ENCODE data around the gene SCN4B.

SCN4B gene

DNA sequence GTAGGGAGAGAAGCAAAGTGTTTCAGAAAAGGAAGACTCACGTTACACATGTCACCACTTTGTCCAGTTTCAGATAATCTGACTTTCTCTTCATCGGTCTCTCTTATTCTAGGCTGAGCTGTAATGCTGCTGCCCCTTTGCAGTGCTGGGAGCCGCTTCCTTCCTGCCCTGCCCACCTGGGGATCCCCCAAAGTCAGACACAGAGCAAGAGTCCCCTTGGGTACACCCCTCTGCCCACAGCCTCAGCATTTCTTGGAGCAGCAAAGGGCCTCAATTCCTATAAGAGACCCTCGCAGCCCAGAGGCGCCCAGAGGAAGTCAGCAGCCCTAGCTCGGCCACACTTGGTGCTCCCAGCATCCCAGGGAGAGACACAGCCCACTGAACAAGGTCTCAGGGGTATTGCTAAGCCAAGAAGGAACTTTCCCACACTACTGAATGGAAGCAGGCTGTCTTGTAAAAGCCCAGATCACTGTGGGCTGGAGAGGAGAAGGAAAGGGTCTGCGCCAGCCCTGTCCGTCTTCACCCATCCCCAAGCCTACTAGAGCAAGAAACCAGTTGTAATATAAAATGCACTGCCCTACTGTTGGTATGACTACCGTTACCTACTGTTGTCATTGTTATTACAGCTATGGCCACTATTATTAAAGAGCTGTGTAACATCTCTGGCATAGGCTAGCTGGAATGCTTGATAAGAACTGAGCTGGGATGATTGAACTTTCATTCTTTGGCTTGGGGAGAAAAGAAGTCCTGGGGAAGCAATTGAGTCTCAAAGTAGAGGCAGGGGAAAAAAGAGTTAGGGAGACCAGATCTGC, 34.6 kb downstream of the SCN4B start:
- Histone ChIP-seq H3K27me3 (ENCODE audit: insufficient read depth, low read length) (no peaks in the 10 kb centered on the region), H3K79me2 (ENCODE audit: control insufficient read depth, insufficient read depth, low read length, poor library complexity) (no peaks in the 10 kb centered on the region), H3K9me3 (ENCODE audit: insufficient read depth, low read depth, low read length) (peaks cover 2% of the 10 kb centered on the region), H2BK5ac (ENCODE audit: low read depth, low read length, poor library complexity) (no peak overlapping the region), H3K36me3 (ENCODE audit: control insufficient read depth in 1 of 2, insufficient read depth in 2 of 2, low read length in 2 of 2) (no peaks in the 10 kb centered on the region), H3K4me2 (ENCODE audit: low read length) (no peak overlapping the region), H2BK12ac (ENCODE audit: low read length) (no peak overlapping the region), H4K91ac (ENCODE audit: low read depth, low read length) (no peak overlapping the region), H2BK120ac (ENCODE audit: insufficient read depth, low read length, poor library complexity) (no peak overlapping the region), H3K4me1 (ENCODE audit: control insufficient read depth in 1 of 2, insufficient read depth in 2 of 2, low read length in 2 of 2) (no peaks in the 10 kb centered on the region), H3K79me1 (ENCODE audit: low read length) (no peaks in the 10 kb centered on the region), H3K14ac (ENCODE audit: low read length) (no peak overlapping the region), H3K4ac (ENCODE audit: low read depth, low read length) (no peak overlapping the region), H3K18ac (ENCODE audit: low read length) (no peak overlapping the region), H2AK5ac (ENCODE audit: low read length) (no peak overlapping the region), H4K12ac (ENCODE audit: low read depth, low read length) (no peak overlapping the region), H3K9ac (ENCODE audit: low read length) (no peak overlapping the region), H2AFZ (ENCODE audit: insufficient read depth, low read length, poor library complexity) (no peak overlapping the region), H3K27ac (ENCODE audit: low read depth, low read length) (no peak overlapping the region), H4K8ac (ENCODE audit: low read depth, low read length) (no peak overlapping the region), H3K23ac (ENCODE audit: low read length) (no peak overlapping the region), H3K4me3 (ENCODE audit: low read depth, low read length) (no peak overlapping the region)
- peak in 1 of 2 donors; percentile 34 for DNase-seq
- no CpG with 5 or more reads among the region's 9 CpGs for WGBS (ENCODE audit: extremely low coverage, insufficient coverage, insufficient read length)

DNA sequence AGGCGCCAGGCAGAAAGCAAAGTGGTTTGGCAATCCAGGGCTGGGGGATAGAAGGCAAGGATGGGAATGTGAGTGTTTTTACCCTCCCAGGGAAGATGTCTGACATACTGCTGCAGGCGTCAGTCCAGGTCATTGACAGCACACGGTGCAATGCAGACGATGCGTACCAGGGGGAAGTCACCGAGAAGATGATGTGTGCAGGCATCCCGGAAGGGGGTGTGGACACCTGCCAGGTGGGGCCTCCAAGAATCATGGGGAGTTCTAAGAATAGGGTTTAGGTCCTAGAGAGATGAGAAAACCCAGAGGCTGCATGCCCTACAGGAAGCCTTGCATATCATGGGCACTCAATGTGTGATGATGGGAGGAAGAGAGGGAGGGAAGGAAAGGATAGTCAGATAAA, 37.6 kb downstream of the SCN4B start:
- Histone ChIP-seq H4K8ac (ENCODE audit: low read depth, low read length) (no peak overlapping the region), H2BK120ac (ENCODE audit: insufficient read depth, low read length, poor library complexity) (no peak overlapping the region), H3K9me3 (ENCODE audit: insufficient read depth, low read depth, low read length) (peaks cover 2% of the 10 kb centered on the region), H2BK12ac (ENCODE audit: low read length) (no peak overlapping the region), H3K4me3 (ENCODE audit: low read depth, low read length) (no peak overlapping the region), H3K23ac (ENCODE audit: low read length) (no peak overlapping the region), H3K79me1 (ENCODE audit: low read length) (no peaks in the 10 kb centered on the region), H3K79me2 (ENCODE audit: control insufficient read depth, insufficient read depth, low read length, poor library complexity) (no peaks in the 10 kb centered on the region), H2AK5ac (ENCODE audit: low read length) (no peak overlapping the region), H3K4me2 (ENCODE audit: low read length) (no peak overlapping the region), H4K91ac (ENCODE audit: low read depth, low read length) (no peak overlapping the region), H3K27me3 (ENCODE audit: insufficient read depth, low read length) (no peaks in the 10 kb centered on the region), H3K4ac (ENCODE audit: low read depth, low read length) (no peak overlapping the region), H2AFZ (ENCODE audit: insufficient read depth, low read length, poor library complexity) (no peak overlapping the region), H3K4me1 (ENCODE audit: control insufficient read depth in 1 of 2, insufficient read depth in 2 of 2, low read length in 2 of 2) (no peaks in the 10 kb centered on the region), H3K14ac (ENCODE audit: low read length) (no peak overlapping the region), H4K12ac (ENCODE audit: low read depth, low read length) (no peak overlapping the region), H2BK5ac (ENCODE audit: low read depth, low read length, poor library complexity) (no peak overlapping the region), H3K27ac (ENCODE audit: low read depth, low read length) (no peak overlapping the region), H3K9ac (ENCODE audit: low read length) (no peak overlapping the region), H3K18ac (ENCODE audit: low read length) (no peak overlapping the region), H3K36me3 (ENCODE audit: control insufficient read depth in 1 of 2, insufficient read depth in 2 of 2, low read length in 2 of 2) (no peaks in the 10 kb centered on the region)
- no CpG with 5 or more reads among the region's 7 CpGs for WGBS (ENCODE audit: extremely low coverage, insufficient coverage, insufficient read length)
- peak; percentile 17 to 42 for DNase-seq

DNA sequence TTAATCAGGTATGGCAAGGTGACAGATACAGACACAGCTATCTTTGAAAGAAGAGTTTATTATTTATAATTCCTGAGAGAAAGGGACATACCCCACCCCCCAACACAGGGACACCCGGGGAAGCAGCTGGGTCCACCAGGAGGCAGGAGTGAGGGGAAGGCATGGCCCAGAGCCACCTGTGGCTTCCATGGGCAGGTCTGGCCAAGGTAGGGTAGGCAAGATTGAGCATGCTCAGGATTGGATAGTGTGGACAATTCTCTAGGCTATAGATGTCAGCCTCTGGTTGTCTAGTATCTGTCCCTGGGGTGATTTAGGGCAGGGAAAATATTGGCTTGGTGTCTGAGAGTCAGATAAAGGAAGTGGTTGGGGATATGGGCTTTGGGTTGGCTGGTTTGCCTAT, 38.4 kb downstream of the SCN4B start:
- H4K12ac ChIP-seq (ENCODE audit: low read depth, low read length) = no peak overlapping the region
- no peak overlapping the region for H3K4me2 ChIP-seq (ENCODE audit: low read length)
- no peak overlapping the region for H3K9ac ChIP-seq (ENCODE audit: low read length)
- no peaks in the 10 kb centered on the region for H3K79me2 ChIP-seq (ENCODE audit: control insufficient read depth, insufficient read depth, low read length, poor library complexity)
- no peak overlapping the region for H3K4ac ChIP-seq (ENCODE audit: low read depth, low read length)
- no peaks in the 10 kb centered on the region for H3K36me3 ChIP-seq (ENCODE audit: control insufficient read depth in 1 of 2, insufficient read depth in 2 of 2, low read length in 2 of 2)
- H4K91ac ChIP-seq (ENCODE audit: low read depth, low read length) = no peak overlapping the region
- H3K79me1 ChIP-seq (ENCODE audit: low read length) = no peaks in the 10 kb centered on the region
- no peak for DNase-seq
- H4K8ac ChIP-seq (ENCODE audit: low read depth, low read length) = no peak overlapping the region
- no peak overlapping the region for H3K27ac ChIP-seq (ENCODE audit: low read depth, low read length)
- no peak overlapping the region for H2AK5ac ChIP-seq (ENCODE audit: low read length)
- H2BK120ac ChIP-seq (ENCODE audit: insufficient read depth, low read length, poor library complexity) = no peak overlapping the region
- H3K9me3 ChIP-seq (ENCODE audit: insufficient read depth, low read depth, low read length) = peaks cover 2% of the 10 kb centered on the region
- no peak overlapping the region for H2BK12ac ChIP-seq (ENCODE audit: low read length)
- H3K27me3 ChIP-seq (ENCODE audit: insufficient read depth, low read length) = no peaks in the 10 kb centered on the region
- H3K23ac ChIP-seq (ENCODE audit: low read length) = no peak overlapping the region
- H3K4me3 ChIP-seq (ENCODE audit: low read depth, low read length) = no peak overlapping the region
- no CpG with 5 or more reads among the region's 1 CpG for WGBS (ENCODE audit: extremely low coverage, insufficient coverage, insufficient read length)
- no peaks in the 10 kb centered on the region for H3K4me1 ChIP-seq (ENCODE audit: control insufficient read depth in 1 of 2, insufficient read depth in 2 of 2, low read length in 2 of 2)
- no peak overlapping the region for H3K18ac ChIP-seq (ENCODE audit: low read length)
- no peak overlapping the region for H2BK5ac ChIP-seq (ENCODE audit: low read depth, low read length, poor library complexity)
- H2AFZ ChIP-seq (ENCODE audit: insufficient read depth, low read length, poor library complexity) = no peak overlapping the region
- no peak overlapping the region for H3K14ac ChIP-seq (ENCODE audit: low read length)

DNA sequence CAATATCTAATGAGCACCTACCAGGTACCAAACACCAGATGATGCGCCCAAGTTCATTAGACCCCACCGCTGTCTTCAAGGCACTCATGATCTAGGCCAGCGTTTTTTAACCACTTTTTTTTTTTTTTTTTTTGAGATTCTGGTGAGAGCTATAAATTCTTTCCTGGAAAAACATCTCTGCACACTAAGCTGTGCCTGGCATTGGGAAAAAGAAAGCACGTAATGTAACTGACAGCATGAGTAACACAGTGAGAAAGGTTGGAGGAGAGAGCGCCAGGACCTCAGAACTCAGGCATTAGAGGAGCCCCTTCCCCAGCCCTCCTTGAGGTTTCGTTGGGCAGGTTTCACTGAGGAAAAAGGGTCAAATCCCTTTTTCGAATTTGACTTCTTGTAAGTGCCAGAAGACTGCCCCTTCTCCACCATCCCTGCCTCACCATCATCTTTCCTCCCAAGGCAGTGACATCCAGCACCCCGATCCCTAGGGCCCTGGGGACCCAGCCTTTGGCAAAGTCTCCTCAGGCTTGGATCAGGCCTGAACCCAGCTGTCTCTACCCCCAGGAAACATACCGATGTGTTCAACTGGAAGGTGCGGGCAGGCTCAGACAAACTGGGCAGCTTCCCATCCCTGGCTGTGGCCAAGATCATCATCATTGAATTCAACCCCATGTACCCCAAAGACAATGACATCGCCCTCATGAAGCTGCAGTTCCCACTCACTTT, 39.8 kb downstream of the SCN4B start:
- H3K23ac ChIP-seq (ENCODE audit: low read length) = no peak overlapping the region
- H3K9ac ChIP-seq (ENCODE audit: low read length) = no peak overlapping the region
- no peaks in the 10 kb centered on the region for H3K4me1 ChIP-seq (ENCODE audit: control insufficient read depth in 1 of 2, insufficient read depth in 2 of 2, low read length in 2 of 2)
- no peak overlapping the region for H4K91ac ChIP-seq (ENCODE audit: low read depth, low read length)
- no peak overlapping the region for H2AFZ ChIP-seq (ENCODE audit: insufficient read depth, low read length, poor library complexity)
- H3K27me3 ChIP-seq (ENCODE audit: insufficient read depth, low read length) = no peaks in the 10 kb centered on the region
- no peak overlapping the region for H3K18ac ChIP-seq (ENCODE audit: low read length)
- no peak overlapping the region for H3K4me2 ChIP-seq (ENCODE audit: low read length)
- H2AK5ac ChIP-seq (ENCODE audit: low read length) = no peak overlapping the region
- H2BK12ac ChIP-seq (ENCODE audit: low read length) = no peak overlapping the region
- H3K4me3 ChIP-seq (ENCODE audit: low read depth, low read length) = no peak overlapping the region
- no peaks in the 10 kb centered on the region for H3K79me1 ChIP-seq (ENCODE audit: low read length)
- no peak overlapping the region for H3K4ac ChIP-seq (ENCODE audit: low read depth, low read length)
- no peaks in the 10 kb centered on the region for H3K36me3 ChIP-seq (ENCODE audit: control insufficient read depth in 1 of 2, insufficient read depth in 2 of 2, low read length in 2 of 2)
- H4K12ac ChIP-seq (ENCODE audit: low read depth, low read length) = no peak overlapping the region
- DNase-seq = no peak
- H2BK120ac ChIP-seq (ENCODE audit: insufficient read depth, low read length, poor library complexity) = no peak overlapping the region
- H3K79me2 ChIP-seq (ENCODE audit: control insufficient read depth, insufficient read depth, low read length, poor library complexity) = no peaks in the 10 kb centered on the region
- H3K9me3 ChIP-seq (ENCODE audit: insufficient read depth, low read depth, low read length) = peaks cover 2% of the 10 kb centered on the region
- H3K14ac ChIP-seq (ENCODE audit: low read length) = no peak overlapping the region
- H2BK5ac ChIP-seq (ENCODE audit: low read depth, low read length, poor library complexity) = no peak overlapping the region
- no peak overlapping the region for H3K27ac ChIP-seq (ENCODE audit: low read depth, low read length)
- H4K8ac ChIP-seq (ENCODE audit: low read depth, low read length) = no peak overlapping the region
- no CpG with 5 or more reads among the region's 11 CpGs for WGBS (ENCODE audit: extremely low coverage, insufficient coverage, insufficient read length)

Measured in trophoblast cell (in vitro differentiated cells and primary cell).